Measurements from ENCODE around the gene HOXC13. TPM values are rescaled to one million over a fixed set of nuclear protein-coding genes. Genes with fewer than 3 reads are reported as not detected.

HOXC13 gene
- polyA plus RNA-seq, 1 donor, result not detected

DNA sequence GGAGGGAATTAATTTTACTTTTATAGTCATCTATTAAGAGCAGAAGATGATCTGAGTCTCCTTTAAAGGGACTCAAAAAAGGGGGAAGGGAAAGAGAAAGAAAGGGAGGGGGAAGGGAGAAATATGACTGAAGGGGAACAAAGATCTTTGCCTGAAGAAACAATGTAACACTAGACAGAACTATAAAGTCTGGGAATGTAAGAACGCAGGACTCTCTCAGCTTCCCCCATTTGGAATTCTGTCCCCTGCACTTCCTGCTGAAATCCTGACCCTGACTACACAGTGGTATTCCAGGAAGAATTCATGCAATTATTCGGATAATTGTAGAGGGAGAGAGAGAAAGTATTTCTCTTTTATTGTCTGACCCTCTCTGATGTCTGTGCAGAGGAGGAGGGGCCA, 25.7 kb downstream of the HOXC13 start:
- no peak for DNase-seq
- no peak overlapping the region for H3K4me3 ChIP-seq (ENCODE audit: low read length)
- peaks cover 18% of the 10 kb centered on the region for H3K9me3 ChIP-seq (ENCODE audit: control insufficient read depth, low read depth, low read length)
- peaks cover 7% of the 10 kb centered on the region for H3K4me1 ChIP-seq (ENCODE audit: control insufficient read depth, insufficient read depth, low read length)
- no CpG with 5 or more reads among the region's 2 CpGs for WGBS (ENCODE audit: insufficient coverage, low lambda C conversion rate)
- H3K27me3 ChIP-seq (ENCODE audit: control insufficient read depth, insufficient read depth, low read length), result peaks cover 100% of the 10 kb centered on the region
- no peaks in the 10 kb centered on the region for H3K36me3 ChIP-seq (ENCODE audit: control insufficient read depth, insufficient read depth, low read length)
- H3K27ac ChIP-seq (ENCODE audit: low read length), result no peak overlapping the region

DNA sequence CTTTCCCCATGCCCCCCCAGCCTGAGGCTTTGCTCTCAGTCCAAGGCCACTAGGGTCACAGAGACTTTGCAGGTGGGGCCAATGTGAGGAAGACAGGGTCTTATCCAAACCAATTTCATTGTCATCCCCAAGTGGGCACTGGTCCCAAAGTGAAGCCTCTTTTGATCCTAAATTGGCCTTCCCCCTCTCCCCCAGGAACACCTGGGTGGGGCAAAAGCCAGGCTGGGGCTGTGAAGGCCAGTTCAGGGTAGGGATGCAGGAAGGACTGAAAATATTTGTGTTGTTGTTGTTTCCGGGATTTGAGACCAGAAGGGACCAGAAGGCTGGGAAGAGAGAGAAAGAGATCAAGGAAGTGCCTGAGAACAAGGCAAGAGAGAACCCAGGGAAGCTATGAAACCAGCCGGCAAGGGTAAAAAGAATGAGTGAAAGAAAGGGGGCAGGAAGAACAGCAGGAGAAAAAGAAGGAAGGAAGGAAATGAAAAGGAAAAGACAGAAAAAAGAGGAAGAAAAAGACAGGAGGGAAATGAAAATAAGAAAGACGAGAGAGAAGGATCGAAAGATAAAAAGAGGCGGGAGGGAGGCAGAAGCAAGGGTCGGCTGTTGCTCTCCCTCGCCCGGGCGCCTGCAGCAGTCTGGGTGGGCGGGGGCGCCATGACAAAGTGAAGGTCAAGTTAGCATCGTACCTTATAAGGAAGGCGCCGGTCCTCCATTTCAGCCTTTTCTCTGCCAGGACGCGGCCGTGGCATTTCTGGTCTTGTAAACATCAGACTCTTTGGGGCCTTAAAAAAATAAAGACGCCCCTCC, 26.9 kb downstream of the HOXC13 start:
- Histone ChIP-seq H3K4me3 (ENCODE audit: low read length) (no peak overlapping the region), H3K36me3 (ENCODE audit: control insufficient read depth, insufficient read depth, low read length) (no peaks in the 10 kb centered on the region), H3K4me1 (ENCODE audit: control insufficient read depth, insufficient read depth, low read length) (peaks cover 7% of the 10 kb centered on the region), H3K27ac (ENCODE audit: low read length) (no peak overlapping the region), H3K27me3 (ENCODE audit: control insufficient read depth, insufficient read depth, low read length) (peaks cover 100% of the 10 kb centered on the region), H3K9me3 (ENCODE audit: control insufficient read depth, low read depth, low read length) (peaks cover 18% of the 10 kb centered on the region)
- no peak for DNase-seq
- 2% methylated on average over 4 of the region's 18 CpGs for WGBS (ENCODE audit: insufficient coverage, low lambda C conversion rate)

DNA sequence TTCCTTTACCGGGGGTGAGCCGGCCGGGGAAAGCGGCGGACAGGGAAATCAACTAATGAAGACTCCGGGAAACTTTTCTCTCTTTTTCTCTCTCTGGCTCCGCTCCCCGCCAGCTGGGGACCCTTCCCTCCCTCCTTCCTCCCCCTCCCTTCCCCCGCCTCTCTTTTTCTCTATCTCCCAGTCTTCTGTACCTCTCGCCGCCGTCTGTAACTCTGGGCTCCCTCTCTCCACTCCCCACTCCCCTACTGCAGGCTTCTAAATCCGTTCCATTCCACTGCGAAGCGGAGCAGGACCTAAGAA, 27.4 kb downstream of the HOXC13 start:
- Histone ChIP-seq H3K9me3 (ENCODE audit: control insufficient read depth, low read depth, low read length) (peaks cover 14% of the 10 kb centered on the region), H3K4me3 (ENCODE audit: low read length) (no peak overlapping the region), H3K36me3 (ENCODE audit: control insufficient read depth, insufficient read depth, low read length) (no peaks in the 10 kb centered on the region), H3K4me1 (ENCODE audit: control insufficient read depth, insufficient read depth, low read length) (peaks cover 7% of the 10 kb centered on the region), H3K27ac (ENCODE audit: low read length) (no peak overlapping the region), H3K27me3 (ENCODE audit: control insufficient read depth, insufficient read depth, low read length) (peaks cover 100% of the 10 kb centered on the region)
- no CpG with 5 or more reads among the region's 15 CpGs for WGBS (ENCODE audit: insufficient coverage, low lambda C conversion rate)
- no peak for DNase-seq

DNA sequence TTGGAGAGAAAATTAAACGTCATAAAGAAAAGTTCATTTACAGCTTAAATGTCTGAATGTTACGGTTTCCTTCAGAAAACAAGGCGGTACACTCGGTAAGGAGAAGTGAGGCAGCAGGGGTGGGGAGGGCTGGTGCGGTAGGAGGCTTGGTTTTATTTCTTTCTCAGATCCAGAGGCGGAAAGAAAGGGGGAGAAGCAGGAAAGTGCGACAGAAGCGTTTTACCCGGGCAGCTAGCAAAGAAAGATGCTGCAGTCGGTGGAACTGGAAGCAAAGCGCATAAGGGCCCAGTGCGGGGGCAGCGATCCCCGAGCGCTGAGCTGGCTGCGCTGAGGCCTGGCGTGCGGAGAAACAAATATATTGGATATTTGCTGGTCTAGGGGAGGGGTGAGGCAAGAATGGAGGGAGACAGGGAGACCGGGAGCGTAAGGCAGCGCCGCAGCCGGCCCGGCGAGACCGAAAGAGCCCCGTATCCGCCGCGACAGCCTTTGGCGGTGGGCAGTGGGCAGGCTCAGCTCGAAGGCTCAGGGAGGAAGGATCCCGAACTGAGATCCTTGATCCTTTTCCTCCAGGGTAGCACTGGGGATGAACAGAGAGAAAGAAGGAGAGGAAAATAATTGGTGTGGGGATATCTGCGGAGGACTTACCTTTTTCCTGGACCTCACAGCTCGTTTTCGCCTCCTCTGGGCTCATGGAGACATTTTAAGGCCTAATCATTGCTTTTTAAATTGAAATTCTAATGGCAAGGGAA, 27.9 kb downstream of the HOXC13 start:
- Histone ChIP-seq H3K4me1 (ENCODE audit: control insufficient read depth, insufficient read depth, low read length) (peaks cover 7% of the 10 kb centered on the region), H3K27ac (ENCODE audit: low read length) (no peak overlapping the region), H3K36me3 (ENCODE audit: control insufficient read depth, insufficient read depth, low read length) (no peaks in the 10 kb centered on the region), H3K27me3 (ENCODE audit: control insufficient read depth, insufficient read depth, low read length) (peaks cover 100% of the 10 kb centered on the region), H3K9me3 (ENCODE audit: control insufficient read depth, low read depth, low read length) (peaks cover 9% of the 10 kb centered on the region), H3K4me3 (ENCODE audit: low read length) (no peak overlapping the region)
- DNase-seq, result no peak
- WGBS (ENCODE audit: insufficient coverage, low lambda C conversion rate), result 0% methylated on average over 1 of the region's 36 CpGs

DNA sequence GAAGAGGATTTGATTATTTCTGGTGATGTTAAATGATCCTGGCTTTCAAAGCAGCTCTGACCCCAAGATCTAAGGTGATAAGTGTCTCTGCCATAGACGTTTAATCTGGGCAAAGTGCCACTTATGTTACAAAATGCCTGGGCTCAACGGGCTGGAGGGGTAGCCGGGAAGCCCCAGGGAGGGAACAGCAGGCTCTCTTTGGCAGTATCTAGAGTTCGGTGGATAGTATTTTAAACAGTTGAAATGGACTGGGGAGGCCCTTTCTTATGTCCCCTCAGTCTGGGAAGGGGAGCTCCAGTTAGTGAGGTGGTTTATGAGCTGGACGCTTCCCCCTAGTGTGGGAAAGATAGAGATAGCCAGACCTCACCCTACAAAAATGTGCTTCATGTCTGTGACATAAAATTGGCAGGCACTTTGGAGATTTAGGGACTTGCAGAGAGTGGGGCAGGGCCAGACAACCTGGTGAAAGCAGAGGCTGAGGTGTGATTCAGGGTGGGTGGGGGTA, 28.8 kb downstream of the HOXC13 start:
- no peaks in the 10 kb centered on the region for H3K36me3 ChIP-seq (ENCODE audit: control insufficient read depth, insufficient read depth, low read length)
- peaks cover 100% of the 10 kb centered on the region for H3K27me3 ChIP-seq (ENCODE audit: control insufficient read depth, insufficient read depth, low read length)
- H3K4me1 ChIP-seq (ENCODE audit: control insufficient read depth, insufficient read depth, low read length), result peaks cover 7% of the 10 kb centered on the region
- no peak overlapping the region for H3K27ac ChIP-seq (ENCODE audit: low read length)
- no peak overlapping the region for H3K4me3 ChIP-seq (ENCODE audit: low read length)
- H3K9me3 ChIP-seq (ENCODE audit: control insufficient read depth, low read depth, low read length), result peaks cover 9% of the 10 kb centered on the region
- no CpG with 5 or more reads among the region's 5 CpGs for WGBS (ENCODE audit: insufficient coverage, low lambda C conversion rate)
- DNase-seq, result no peak

DNA sequence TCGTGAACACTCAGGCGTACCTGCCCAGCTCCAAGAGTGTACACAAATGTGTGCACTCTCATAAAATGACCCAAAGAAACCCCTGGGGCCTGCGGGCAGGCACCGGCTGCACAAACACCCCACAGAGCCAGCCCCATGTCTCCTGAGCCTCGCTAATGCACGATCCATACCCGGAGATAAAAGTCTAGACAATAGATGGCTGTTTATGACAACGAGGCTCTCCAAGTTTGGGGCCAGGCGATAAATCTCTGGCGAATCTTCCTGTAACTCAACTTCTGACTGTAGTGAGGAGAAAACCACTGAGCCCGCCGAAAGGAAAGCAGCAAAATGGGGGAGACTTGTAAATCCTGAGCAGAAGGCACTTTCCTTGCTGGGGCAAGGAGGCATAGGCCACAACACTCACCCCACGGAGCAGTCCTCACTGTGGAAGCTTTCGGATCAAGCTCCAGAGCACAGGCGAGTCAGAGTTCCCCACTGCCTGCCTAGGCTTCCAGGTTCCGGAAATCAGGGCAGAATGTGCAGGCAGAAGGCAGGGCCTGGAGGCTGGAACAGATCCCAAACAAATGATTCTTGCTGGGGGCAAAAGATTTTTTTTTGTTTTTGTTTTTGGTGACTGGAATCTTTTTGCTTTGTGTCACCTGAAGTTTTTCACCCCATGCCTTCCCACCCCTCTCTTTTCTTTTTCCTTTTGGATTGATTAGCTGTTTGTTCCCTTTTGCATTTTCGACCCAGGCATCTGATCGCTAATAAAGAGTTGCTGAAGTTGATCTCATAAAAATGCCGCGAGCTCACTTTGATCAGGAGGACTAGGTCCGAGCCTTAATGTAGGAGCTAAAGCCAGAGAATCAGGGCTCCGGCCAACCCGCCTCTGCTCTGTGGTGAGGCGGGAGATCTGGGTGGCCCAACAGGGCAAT, 29.8 kb downstream of the HOXC13 start:
- Histone ChIP-seq H3K27ac (ENCODE audit: low read length) (no peak overlapping the region), H3K9me3 (ENCODE audit: control insufficient read depth, low read depth, low read length) (peaks cover 7% of the 10 kb centered on the region), H3K27me3 (ENCODE audit: control insufficient read depth, insufficient read depth, low read length) (peaks cover 100% of the 10 kb centered on the region), H3K4me3 (ENCODE audit: low read length) (no peak overlapping the region), H3K36me3 (ENCODE audit: control insufficient read depth, insufficient read depth, low read length) (no peaks in the 10 kb centered on the region), H3K4me1 (ENCODE audit: control insufficient read depth, insufficient read depth, low read length) (peaks cover 7% of the 10 kb centered on the region)
- no peak for DNase-seq
- no CpG with 5 or more reads among the region's 24 CpGs for WGBS (ENCODE audit: insufficient coverage, low lambda C conversion rate)

DNA sequence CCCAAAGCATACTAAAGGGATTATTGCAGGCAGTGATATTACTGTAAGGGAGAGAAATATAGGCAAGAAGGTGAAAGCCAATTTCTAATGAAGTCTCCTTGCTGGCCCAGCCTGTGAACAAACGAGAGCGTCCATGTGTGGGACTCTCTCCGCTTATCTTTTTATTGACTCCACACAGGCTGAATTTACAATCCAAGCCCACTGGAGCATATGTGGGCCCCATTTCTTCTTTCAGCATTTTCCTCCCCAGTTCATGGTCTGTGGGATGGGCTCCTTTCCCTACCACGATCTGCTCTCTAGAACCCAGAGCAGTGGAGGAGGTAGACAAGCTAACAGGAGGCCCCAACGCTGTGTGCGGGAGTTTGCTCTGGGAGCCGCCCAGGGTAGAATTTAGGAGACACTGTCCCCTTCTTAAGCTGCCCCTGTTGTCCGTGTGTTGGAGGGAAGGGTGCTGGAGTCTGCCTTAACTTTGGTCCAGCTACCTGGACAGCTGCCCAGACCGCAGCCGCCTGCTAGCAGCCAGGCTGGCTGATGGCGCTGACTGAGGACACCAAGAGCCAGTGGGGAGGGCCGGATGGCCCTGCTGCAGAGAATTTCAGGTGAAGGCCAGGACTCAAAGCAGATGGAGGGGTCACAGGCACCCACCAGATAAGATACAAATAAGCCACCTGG, 31.1 kb downstream of the HOXC13 start:
- peaks cover 7% of the 10 kb centered on the region for H3K4me1 ChIP-seq (ENCODE audit: control insufficient read depth, insufficient read depth, low read length)
- H3K4me3 ChIP-seq (ENCODE audit: low read length), result no peak overlapping the region
- H3K27ac ChIP-seq (ENCODE audit: low read length), result no peak overlapping the region
- no peaks in the 10 kb centered on the region for H3K36me3 ChIP-seq (ENCODE audit: control insufficient read depth, insufficient read depth, low read length)
- H3K27me3 ChIP-seq (ENCODE audit: control insufficient read depth, insufficient read depth, low read length), result peaks cover 100% of the 10 kb centered on the region
- WGBS (ENCODE audit: insufficient coverage, low lambda C conversion rate), result no CpG with 5 or more reads among the region's 12 CpGs
- no peak for DNase-seq
- H3K9me3 ChIP-seq (ENCODE audit: control insufficient read depth, low read depth, low read length), result peaks cover 9% of the 10 kb centered on the region

DNA sequence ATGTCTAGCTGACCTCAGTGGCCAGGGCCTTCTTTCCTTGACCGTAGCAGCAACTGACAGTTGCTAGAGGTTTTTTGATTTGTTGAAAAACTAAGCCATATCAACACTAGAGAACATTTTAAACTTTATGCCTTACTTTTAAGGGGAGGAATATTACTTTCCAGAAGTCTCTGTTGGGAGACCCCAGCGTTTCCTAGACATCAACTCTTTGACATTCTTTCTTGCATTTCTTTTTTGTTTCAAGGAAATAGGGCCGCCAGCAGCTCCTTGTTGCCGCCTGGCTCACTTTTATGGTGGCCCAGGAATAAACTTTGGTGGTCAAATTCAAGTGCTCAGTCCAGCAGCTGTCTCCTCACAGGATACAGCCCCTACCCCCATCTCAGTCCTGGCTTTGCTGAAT, 31.8 kb downstream of the HOXC13 start:
- H3K4me1 ChIP-seq (ENCODE audit: control insufficient read depth, insufficient read depth, low read length), result peaks cover 12% of the 10 kb centered on the region
- H3K36me3 ChIP-seq (ENCODE audit: control insufficient read depth, insufficient read depth, low read length), result no peaks in the 10 kb centered on the region
- H3K9me3 ChIP-seq (ENCODE audit: control insufficient read depth, low read depth, low read length), result peaks cover 11% of the 10 kb centered on the region
- WGBS (ENCODE audit: insufficient coverage, low lambda C conversion rate), result 0% methylated on average over 1 of the region's 4 CpGs
- H3K4me3 ChIP-seq (ENCODE audit: low read length), result no peak overlapping the region
- no peak for DNase-seq
- H3K27me3 ChIP-seq (ENCODE audit: control insufficient read depth, insufficient read depth, low read length), result peaks cover 100% of the 10 kb centered on the region
- no peak overlapping the region for H3K27ac ChIP-seq (ENCODE audit: low read length)

DNA sequence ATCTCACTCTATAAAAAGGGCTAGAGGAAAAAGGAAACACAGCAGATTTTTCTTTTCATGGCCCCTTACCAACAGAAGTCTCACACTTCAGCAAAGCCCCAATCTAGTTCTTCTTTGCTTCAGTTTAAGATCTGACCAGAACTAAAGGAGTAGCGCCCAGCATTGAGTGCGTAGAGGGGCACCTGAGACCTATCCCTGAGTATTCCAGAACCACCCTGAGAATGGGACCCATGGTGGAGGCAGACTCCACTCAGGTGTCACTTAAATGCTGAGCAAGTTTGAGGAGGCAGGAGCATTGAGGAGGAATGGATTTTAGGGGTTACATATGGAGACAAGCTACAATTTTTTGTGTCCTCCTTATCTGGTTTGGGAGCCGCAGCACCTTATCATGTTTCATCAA, 32.5 kb downstream of the HOXC13 start:
- no peaks in the 10 kb centered on the region for H3K36me3 ChIP-seq (ENCODE audit: control insufficient read depth, insufficient read depth, low read length)
- no peak for DNase-seq
- peaks cover 18% of the 10 kb centered on the region for H3K9me3 ChIP-seq (ENCODE audit: control insufficient read depth, low read depth, low read length)
- WGBS (ENCODE audit: insufficient coverage, low lambda C conversion rate), result no CpG with 5 or more reads among the region's 3 CpGs
- peaks cover 17% of the 10 kb centered on the region for H3K4me1 ChIP-seq (ENCODE audit: control insufficient read depth, insufficient read depth, low read length)
- no peak overlapping the region for H3K4me3 ChIP-seq (ENCODE audit: low read length)
- peaks cover 100% of the 10 kb centered on the region for H3K27me3 ChIP-seq (ENCODE audit: control insufficient read depth, insufficient read depth, low read length)
- H3K27ac ChIP-seq (ENCODE audit: low read length), result no peak overlapping the region

DNA sequence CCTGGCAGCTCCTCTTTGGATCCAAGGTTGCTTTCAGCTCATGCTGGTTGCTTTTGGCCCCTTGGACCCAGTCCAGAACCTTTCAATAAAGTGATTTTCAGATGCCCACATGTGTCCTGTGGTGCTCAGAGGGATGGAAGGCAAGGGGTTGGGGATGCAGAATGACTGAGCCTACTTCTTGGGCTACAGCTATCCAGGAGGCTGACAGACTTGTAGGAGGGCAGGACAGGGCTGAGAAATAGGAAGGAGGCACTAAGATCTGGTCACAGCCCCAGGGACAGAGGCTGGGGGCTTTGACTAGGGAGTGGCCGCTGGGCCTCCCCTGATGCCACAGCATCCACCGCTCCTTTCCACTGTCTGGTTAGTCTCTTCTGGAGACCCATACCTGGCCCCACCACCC, 33.1 kb downstream of the HOXC13 start:
- no peak overlapping the region for H3K27ac ChIP-seq (ENCODE audit: low read length)
- H3K9me3 ChIP-seq (ENCODE audit: control insufficient read depth, low read depth, low read length), result peaks cover 19% of the 10 kb centered on the region
- no peak for DNase-seq
- peaks cover 17% of the 10 kb centered on the region for H3K4me1 ChIP-seq (ENCODE audit: control insufficient read depth, insufficient read depth, low read length)
- peaks cover 100% of the 10 kb centered on the region for H3K27me3 ChIP-seq (ENCODE audit: control insufficient read depth, insufficient read depth, low read length)
- no peaks in the 10 kb centered on the region for H3K36me3 ChIP-seq (ENCODE audit: control insufficient read depth, insufficient read depth, low read length)
- H3K4me3 ChIP-seq (ENCODE audit: low read length), result no peak overlapping the region
- no CpG with 5 or more reads among the region's 2 CpGs for WGBS (ENCODE audit: insufficient coverage, low lambda C conversion rate)
